Measurements from ENCODE around the gene TMEM208.

TMEM208 gene

GRCh38 chr16:67192781-67193361 is 34.1 kb upstream of the TMEM208 start:
- H3K27ac ChIP-seq, result peak overlapping the region; percentile 95
- TF ChIP-seq ZFX (IDR thresholded peaks at IDR 0.05) (no peak), CTCF (conservative IDR thresholded peaks at IDR 0.05) (no peak)

- H3K27ac ChIP-seq, result peak overlapping the region; percentile 95; the same call in 1 of the 2 replicates
- TF ChIP-seq CTCF (conservative IDR thresholded peaks at IDR 0.05) (no peak), ZFX (IDR thresholded peaks at IDR 0.05) (no peak)
Observed at GRCh38 chr16:67193536-67193935, 33.4 kb upstream of the TMEM208 start.

DNA sequence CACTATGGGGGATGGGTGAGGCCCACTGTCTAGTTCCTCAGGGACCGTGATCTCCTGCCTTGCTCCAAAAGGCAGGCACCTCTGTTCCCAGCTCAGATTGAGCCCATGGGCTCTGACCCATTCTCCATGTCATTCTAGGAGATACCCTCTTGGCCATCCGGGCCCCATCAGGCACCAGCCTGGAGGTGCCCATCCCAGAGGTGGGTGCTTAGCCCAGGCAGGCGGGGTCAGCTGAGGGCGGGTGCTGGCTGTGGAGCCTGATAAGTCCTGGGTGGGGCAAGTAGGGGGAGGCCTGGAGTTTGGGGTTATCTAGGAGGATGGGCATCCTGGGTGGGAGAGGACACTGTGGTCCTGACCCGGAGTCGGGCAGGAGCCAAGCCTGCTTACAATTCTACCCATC is 32.7 kb upstream of the TMEM208 start:
- no peak overlapping the region for H3K27ac ChIP-seq
- TF ChIP-seq CTCF (conservative IDR thresholded peaks at IDR 0.05), result no peak
- no peak for TF ChIP-seq ZFX (IDR thresholded peaks at IDR 0.05)

DNA sequence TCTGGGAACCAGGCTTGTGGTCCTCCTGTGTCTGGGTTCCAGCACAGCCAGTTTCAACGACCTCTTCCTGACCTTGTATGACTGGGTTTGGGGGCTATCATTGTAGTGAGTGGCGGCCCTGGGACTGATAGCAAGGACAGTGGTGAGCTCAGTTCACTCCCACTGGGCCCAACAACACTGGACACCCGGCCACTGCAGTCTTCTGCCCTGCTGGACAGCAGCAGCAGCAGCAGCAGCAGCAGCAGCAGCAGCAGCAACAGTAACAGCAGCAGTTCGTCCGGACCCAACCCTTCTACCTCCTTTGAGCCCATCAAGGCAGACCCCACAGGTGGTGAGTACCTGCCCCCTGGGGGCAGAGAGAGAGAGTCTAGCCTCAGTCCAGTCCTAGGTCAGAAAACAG is 31.3 kb upstream of the TMEM208 start:
- H3K27ac ChIP-seq, result no peak overlapping the region
- TF ChIP-seq ZFX (IDR thresholded peaks at IDR 0.05) (no peak), CTCF (conservative IDR thresholded peaks at IDR 0.05) (no peak)

- TF ChIP-seq CTCF (conservative IDR thresholded peaks at IDR 0.05), result no peak
- no peak for TF ChIP-seq ZFX (IDR thresholded peaks at IDR 0.05)
- no peak overlapping the region for H3K27ac ChIP-seq
Observed at GRCh38 chr16:67196881-67197280, 30.0 kb upstream of the TMEM208 start.

DNA sequence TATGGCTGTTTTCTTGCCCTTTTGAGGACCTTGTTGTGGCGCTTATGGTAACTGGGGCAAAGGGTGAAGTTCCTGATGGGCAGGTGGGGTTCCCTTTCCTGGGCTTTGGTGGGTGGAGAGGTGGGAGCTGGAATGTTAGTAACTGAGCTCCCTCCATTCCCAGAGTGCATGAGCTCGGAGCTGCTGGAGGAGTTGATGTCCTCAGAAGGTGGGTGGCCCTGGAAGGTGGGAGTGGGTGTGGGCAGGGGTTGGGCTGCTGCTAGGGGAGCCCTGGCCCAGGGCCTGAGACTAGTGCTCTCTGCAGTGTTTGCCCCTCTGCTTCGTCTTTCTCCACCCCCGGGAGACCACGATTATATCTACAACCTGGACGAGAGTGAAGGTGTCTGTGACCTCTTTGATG is 29.2 kb upstream of the TMEM208 start:
- TF ChIP-seq CTCF (conservative IDR thresholded peaks at IDR 0.05), result no peak
- TF ChIP-seq ZFX (IDR thresholded peaks at IDR 0.05), result no peak
- H3K27ac ChIP-seq, result peak overlapping the region; percentile 84

DNA sequence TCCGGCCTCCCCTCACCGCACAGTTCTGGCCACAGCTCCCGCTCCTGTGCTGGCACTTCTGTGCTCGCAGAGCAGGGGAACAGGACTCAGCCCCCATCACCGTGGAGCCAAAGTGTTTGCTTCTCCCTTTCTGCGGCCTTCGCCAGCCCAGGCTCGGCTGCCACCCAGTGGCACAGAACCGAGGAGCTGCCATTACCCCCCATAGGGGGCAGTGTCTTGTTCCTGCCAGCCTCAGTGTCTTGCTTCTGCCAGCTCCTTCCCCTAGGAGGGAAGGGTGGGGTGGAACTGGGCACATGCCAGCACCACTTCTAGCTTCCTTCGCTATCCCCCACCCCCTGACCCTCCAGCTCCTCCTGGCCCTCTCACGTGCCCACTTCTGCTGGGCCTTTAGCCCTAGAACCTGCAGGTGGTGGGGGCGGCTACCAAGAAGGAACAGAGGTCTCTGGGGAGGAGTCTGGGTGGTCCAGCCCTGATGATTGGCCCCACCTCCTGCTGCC is 28.6 kb upstream of the TMEM208 start:
- H3K27ac ChIP-seq, result peak overlapping the region; percentile 84
- TF ChIP-seq ZFX (IDR thresholded peaks at IDR 0.05) (no peak), CTCF (conservative IDR thresholded peaks at IDR 0.05) (peak; percentile 74)
